ENCODE measurements around the gene C3.

The C3 gene

GRCh38 chr19:6730941-6731670 is 10.7 kb upstream of the C3 start:
- no peak for DNase-seq (ENCODE audit: low read depth)

GRCh38 chr19:6730153-6730804 is 9.8 kb upstream of the C3 start:
- DNase-seq (ENCODE audit: low read depth) = peak; percentile 70

DNA sequence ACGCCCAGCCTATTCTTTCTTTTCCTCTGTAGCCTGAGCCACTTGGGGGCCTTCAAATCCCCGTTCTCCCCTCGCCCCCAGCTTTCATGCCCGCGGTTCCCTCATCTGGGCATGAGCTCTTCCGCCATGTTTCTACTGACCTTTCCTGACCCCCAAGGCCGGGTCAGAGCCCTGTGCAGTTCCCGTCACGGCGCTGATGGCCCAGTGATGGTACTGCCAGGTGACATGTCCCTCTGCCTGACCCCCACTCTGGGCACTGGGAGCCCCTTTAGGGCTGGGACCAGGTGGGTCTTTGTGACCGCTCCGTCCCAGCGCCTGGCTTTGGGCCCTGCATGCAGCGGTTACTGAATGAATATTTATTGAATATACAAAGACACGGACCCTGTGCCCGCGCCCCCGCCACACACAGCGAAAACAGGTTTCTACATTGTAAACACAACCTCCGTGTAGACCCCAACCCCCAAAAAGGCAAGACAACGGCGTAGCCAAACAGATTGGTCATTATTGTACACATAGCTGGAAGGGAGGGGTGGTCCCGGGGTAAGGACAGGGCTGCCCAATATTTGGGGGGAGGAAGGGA is 9.2 kb upstream of the C3 start:
- DNase-seq (ENCODE audit: low read depth) = no peak

DNA sequence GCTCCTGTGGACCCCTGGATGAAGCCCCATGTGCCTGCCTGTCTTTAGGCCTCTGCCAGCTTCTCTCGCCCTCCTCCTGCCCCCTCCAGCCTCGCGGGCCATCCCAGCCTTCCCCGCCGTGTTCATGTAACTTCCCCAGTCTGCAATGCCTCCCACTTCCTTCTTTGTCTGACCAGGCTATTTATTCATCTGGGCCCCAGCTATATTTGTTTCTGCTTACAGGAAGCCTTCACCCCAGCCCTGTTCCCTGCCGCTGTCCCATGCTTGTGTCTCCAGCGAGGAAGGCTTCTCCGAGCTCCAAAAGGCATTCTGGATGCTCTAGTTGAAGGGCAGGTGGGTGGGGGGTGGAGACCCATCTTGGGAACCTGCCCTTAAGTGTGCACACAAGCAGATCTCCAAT is 7.9 kb upstream of the C3 start:
- DNase-seq (ENCODE audit: low read depth) = no peak

- no peak for DNase-seq (ENCODE audit: low read depth)
These were observed 5.2 kb upstream of the C3 start for GRCh38 chr19:6725513-6726231.

- no peak for DNase-seq (ENCODE audit: low read depth)
These were observed 4.4 kb upstream of the C3 start for GRCh38 chr19:6724631-6725492.

GRCh38 chr19:6723738-6724137 is 3.3 kb upstream of the C3 start:
- peak; percentile 79 for DNase-seq (ENCODE audit: low read depth)

- DNase-seq (ENCODE audit: low read depth) = peak; percentile 90
These were observed 2.7 kb upstream of the C3 start for GRCh38 chr19:6723108-6723618.

- DNase-seq (ENCODE audit: low read depth) = no peak
These were observed 1.3 kb upstream of the C3 start for GRCh38 chr19:6721773-6722172.

GRCh38 chr19:6721138-6721474 is 656 bp upstream of the C3 start:
- DNase-seq (ENCODE audit: low read depth) = no peak

- DNase-seq (ENCODE audit: low read depth) = no peak
These were observed 470 bp downstream of the C3 start for GRCh38 chr19:6719992-6720368.

DNA sequence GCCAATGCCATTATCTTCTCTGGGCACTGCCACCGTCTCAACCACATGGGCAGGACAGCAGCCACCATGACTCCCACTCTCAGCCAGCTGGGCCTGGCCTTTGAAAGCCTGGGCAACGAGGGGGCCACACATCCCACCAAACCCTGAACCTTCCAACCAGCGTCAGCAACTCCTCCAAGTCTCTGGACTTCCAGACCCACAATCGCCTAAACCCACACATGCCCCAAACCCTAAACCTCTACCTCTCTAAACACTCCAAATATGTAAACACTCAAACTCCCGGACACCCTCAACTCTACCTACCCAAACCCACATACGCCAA is 949 bp downstream of the C3 start:
- DNase-seq (ENCODE audit: low read depth) = no peak

DNA sequence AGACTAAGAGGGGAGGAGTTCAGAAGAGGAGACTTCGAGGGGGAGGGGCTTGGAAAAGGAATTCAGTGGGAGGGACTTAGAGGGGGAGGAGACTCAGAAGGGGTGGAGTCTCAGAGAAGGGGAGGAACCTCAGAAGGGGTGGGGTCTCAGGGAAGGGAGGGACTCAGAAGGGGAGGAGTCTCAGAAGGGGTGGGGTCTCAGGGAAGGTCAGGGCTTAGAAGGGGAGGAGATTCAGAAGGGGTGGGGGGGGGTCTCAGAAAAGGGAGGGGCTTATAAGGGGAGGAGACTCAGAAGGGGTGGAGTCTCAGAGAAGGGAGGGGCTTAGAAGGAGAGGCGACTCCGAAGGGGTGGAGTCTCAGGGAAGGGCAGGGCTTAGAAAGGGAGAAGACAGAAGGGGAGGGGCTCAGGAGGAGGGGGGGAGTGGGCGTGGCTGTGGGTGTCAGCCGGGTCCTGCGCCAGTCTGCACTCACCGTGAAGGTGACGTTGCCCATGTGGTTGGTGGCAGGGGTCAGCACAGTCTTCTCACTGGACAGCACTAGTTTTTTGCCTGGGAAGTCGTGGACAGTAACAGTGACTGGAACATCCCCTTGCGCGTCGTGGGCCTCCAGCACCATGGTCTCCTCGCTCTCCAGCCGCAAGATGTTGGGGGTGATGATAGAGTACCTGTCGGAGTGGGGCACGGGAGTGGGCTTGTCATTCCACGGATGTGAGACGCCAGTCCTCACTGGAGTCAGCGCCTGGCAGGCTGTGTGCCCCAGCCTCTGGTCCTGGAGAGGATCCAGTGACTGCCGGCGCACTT is 1.5 kb downstream of the C3 start:
- DNase-seq (ENCODE audit: low read depth) = peak; percentile 75

DNA sequence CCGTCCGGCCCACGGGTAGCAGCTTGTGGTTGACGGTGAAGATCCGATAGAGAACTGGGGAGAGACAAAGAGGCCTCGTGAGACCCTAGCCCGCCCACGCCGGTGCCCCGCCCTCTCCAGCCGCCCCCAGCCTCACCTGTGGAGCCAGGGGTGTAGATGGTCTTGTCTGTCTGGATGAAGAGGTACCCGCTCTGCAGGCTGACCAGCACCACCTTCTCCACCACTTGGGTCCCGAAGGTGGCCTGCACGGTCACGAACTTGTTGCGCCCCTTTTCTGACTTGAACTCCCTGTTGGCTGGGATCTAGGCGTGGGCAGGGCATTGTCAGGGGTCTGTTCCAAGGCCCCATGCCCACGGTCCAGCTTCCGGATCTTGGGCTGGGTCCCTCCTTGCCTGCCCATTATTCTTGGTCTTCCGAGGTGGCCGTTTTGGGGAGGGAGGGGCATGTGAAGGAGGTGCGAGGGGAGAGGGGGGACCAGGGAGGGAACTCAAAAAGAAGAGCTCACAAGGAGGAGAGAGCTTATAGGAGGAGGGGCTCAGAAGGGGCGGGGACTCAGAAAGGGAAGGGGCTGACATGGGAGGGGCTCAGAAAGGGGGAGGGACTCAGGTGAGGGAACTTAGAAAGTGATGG is 2.2 kb downstream of the C3 start:
- no peak for DNase-seq (ENCODE audit: low read depth)

GRCh38 chr19:6717441-6717971 is 2.9 kb downstream of the C3 start:
- DNase-seq (ENCODE audit: low read depth) = peak; percentile 59

GRCh38 chr19:6717036-6717435 is 3.4 kb downstream of the C3 start:
- DNase-seq (ENCODE audit: low read depth) = no peak

DNA sequence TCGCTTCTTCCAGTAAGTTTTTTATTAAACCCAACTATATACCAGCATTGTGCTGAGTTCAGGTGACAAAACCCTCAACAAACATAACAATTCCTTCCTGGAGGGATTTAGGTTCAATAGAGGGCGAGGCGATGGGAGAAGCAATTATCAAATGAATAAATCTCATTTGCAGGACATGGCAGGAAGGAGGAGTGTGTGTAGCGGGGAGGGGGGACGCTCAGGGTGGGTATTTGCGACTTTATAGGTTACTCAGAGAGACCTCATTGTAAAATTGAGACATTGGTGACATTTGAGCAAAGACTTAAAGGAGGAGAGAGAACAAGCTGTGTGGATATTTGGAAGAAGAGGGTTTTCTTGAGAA is 3.9 kb downstream of the C3 start:
- no peak for DNase-seq (ENCODE audit: low read depth)

DNA sequence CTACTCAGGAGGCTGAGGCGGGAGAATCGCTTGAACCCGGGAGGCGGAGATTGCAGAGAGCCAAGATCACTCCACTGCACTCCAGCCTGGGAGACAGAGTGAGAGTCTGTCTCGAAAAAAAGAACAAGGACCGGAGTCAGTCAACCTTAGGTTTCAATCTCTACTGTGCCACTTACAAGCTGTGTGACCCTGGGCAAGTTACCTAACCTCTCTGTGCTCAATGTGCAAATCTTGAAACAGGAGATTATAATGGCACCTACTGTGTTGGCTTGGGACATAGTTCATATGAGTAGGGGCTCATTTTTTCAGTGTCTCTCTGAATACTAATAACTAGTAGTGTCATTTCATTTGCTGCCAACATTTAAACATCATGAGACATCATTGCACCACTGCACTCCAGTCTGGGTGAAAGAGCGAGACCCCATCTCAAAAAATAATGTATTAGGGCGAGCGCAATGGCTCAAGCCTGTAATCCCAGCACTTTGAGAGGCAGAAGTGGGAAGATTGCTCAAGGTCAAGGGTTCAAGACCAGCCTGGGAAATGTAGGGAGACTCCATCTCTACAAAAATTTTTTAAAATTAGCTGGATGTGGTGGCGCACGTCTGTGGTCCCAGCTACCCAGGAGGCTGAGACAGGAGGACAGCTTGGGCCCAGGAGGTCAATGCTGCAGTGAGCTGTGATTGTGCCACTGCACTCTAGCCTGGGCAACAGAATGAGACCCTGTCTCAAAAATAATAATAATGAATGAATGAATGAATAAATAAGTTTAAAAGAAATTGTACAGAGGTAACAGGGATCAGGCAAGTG is 5.5 kb downstream of the C3 start:
- no peak for DNase-seq (ENCODE audit: low read depth)

- no peak for DNase-seq (ENCODE audit: low read depth)
These were observed 6.4 kb downstream of the C3 start for GRCh38 chr19:6713773-6714692.

All from amniotic epithelial cell (primary cell).